ENCODE data around the gene GPRC5C.

- TF ChIP-seq POLR2A (IDR thresholded peaks at IDR 0.05) (no peak), POLR2AphosphoS5 (IDR thresholded peaks at IDR 0.05) (no peak), CTCF (IDR thresholded peaks at IDR 0.05) (no peak)
Measured at GRCh38 chr17:74441537-74441936, 9.6 kb downstream of the GPRC5C start.
